Measurements from ENCODE around the gene GNB2. TPM values are rescaled to one million over a fixed set of nuclear protein-coding genes. Genes with fewer than 3 reads are reported as not detected.

GNB2 gene
- polyA plus RNA-seq, 1 experiment, result 68.4 TPM

GRCh38 chr7:100627238-100627549 is 46.3 kb upstream of the GNB2 start:
- TF ChIP-seq, protein P1, sequence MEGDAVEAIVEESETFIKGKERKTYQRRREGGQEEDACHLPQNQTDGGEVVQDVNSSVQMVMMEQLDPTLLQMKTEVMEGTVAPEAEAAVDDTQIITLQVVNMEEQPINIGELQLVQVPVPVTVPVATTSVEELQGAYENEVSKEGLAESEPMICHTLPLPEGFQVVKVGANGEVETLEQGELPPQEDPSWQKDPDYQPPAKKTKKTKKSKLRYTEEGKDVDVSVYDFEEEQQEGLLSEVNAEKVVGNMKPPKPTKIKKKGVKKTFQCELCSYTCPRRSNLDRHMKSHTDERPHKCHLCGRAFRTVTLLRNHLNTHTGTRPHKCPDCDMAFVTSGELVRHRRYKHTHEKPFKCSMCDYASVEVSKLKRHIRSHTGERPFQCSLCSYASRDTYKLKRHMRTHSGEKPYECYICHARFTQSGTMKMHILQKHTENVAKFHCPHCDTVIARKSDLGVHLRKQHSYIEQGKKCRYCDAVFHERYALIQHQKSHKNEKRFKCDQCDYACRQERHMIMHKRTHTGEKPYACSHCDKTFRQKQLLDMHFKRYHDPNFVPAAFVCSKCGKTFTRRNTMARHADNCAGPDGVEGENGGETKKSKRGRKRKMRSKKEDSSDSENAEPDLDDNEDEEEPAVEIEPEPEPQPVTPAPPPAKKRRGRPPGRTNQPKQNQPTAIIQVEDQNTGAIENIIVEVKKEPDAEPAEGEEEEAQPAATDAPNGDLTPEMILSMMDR (IDR thresholded peaks at IDR 0.05; ENCODE audit: low read depth, low read length), result no peak
- Histone ChIP-seq H3K27ac (ENCODE audit: low read depth, low read length) (no peak overlapping the region), H3K9me3 (ENCODE audit: control insufficient read depth, insufficient read depth, low read length) (no peaks in the 10 kb centered on the region), H3K4me3 (ENCODE audit: low read depth, low read length) (no peak overlapping the region), H3K27me3 (ENCODE audit: control insufficient read depth, insufficient read depth, low read length) (no peaks in the 10 kb centered on the region)
- ChIA-PET POLR2A (interaction anchor here (1.2 to 1.5 kb wide), 2 partner anchors 15 to 41 kb away, joined by 3 to 7 read pairs; partner anchors contain the start of genes FBXO24, LRCH4 and MOSPD3), CTCF (interaction anchor here (1.0 to 1.3 kb wide), 2 partner anchors 17 to 99 kb away, joined by 3 read pairs; no protein-coding TSS in a partner anchor)
- no peak for DNase-seq (ENCODE audit: low read depth, low spot score)

GRCh38 chr7:100629117-100629716 is 44.3 kb upstream of the GNB2 start:
- peaks cover 9% of the 10 kb centered on the region for H3K27me3 ChIP-seq (ENCODE audit: control insufficient read depth, insufficient read depth, low read length)
- TF ChIP-seq, protein P1 (IDR thresholded peaks at IDR 0.05; ENCODE audit: low read depth, low read length), result peak; percentile 30
- ChIA-PET POLR2A (no interaction called here), CTCF (interaction anchor here (0.6 kb wide), 1 partner anchor 187 kb away, joined by 3 read pairs; no protein-coding TSS in a partner anchor)
- no peak overlapping the region for H3K27ac ChIP-seq (ENCODE audit: low read depth, low read length)
- no peaks in the 10 kb centered on the region for H3K9me3 ChIP-seq (ENCODE audit: control insufficient read depth, insufficient read depth, low read length)
- no peak for DNase-seq (ENCODE audit: low read depth, low spot score)
- no peak overlapping the region for H3K4me3 ChIP-seq (ENCODE audit: low read depth, low read length)

DNA sequence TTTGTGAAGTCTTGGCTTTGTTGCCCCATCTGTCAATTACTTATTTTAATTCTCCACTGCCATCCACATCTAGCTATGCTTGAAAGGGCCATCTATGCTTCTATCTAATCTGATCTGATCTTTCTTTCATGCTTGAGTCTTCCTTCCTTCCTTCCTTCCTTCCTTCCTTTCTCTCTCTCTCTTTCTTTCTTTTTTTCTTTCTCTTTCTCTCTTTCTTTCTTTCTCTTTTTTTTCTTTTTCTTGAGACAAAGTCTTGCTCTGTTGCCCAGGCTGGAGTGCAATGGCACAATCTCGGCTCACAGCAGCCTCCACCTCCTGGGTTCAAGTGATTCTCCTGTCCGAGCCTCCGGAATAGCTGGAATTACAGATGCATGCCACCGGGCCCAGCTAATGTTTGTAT is 43.5 kb upstream of the GNB2 start:
- Histone ChIP-seq H3K9me3 (ENCODE audit: control insufficient read depth, insufficient read depth, low read length) (no peaks in the 10 kb centered on the region), H3K27me3 (ENCODE audit: control insufficient read depth, insufficient read depth, low read length) (peaks cover 16% of the 10 kb centered on the region), H3K4me3 (ENCODE audit: low read depth, low read length) (no peak overlapping the region), H3K27ac (ENCODE audit: low read depth, low read length) (no peak overlapping the region)
- CTCF ChIA-PET, result interaction anchor here (0.6 kb wide), 1 partner anchor 186 kb away, joined by 3 read pairs; no protein-coding TSS in a partner anchor
- TF ChIP-seq, protein P1 (IDR thresholded peaks at IDR 0.05; ENCODE audit: low read depth, low read length), result no peak
- no peak for DNase-seq (ENCODE audit: low read depth, low spot score)
- POLR2A ChIA-PET, result no interaction called here

DNA sequence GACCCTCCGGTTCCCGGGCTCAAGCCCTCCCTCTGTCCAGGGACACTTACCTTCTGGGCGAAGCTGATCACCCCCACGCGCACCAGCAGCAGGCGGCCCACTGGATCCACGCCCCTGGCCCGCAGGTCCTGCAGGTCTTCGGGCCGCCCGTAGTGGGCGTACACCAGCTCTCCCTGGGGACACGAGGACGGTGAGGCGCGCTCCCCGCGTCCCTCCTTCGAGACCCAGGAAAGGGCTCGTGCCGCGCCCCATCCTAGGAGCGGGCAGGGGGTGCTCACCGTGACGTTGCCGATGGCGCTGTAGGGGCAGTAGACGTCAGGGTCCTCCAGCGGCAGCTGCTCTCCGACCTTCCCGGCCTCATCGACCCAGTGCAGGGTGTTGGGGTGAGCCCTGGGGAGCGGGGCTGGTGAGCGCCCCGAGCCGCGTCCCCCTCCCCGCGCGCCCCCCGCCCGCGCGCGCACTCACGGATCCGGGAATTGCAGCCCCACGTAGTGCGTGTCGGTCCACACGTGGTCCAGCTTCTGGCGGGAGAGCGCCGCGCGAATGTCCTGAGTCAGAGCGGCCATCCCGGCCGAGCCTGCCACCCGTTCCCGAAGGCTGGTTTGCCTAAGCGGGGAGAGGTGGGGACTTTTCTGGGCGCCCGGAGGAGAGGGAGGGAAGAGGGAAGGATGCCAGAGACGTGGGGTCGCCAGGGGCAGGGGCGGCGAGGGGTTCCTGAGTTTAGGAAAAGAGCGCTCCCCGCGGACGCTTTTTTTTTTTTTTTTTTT is 40.4 kb upstream of the GNB2 start:
- peak overlapping the region; percentile 49 for H3K4me3 ChIP-seq (ENCODE audit: low read depth, low read length)
- no peak overlapping the region for H3K27ac ChIP-seq (ENCODE audit: low read depth, low read length)
- ChIA-PET POLR2A (interaction anchor here (0.6 to 1.2 kb wide), 4 partner anchors 9 to 47 kb away, joined by 3 to 8 read pairs (median 6); partner anchors contain the start of genes FBXO24, LRCH4, MOSPD3 and PCOLCE), CTCF (interaction anchor here (0.6 to 1.5 kb wide), 4 partner anchors 14 to 44 kb away, joined by 3 to 4 read pairs (median 3); partner anchors contain the start of genes MOSPD3 and PCOLCE)
- TF ChIP-seq, protein P1 (IDR thresholded peaks at IDR 0.05; ENCODE audit: low read depth, low read length), result peak; percentile 44; the same call in 1 of the 2 replicates
- no peaks in the 10 kb centered on the region for H3K9me3 ChIP-seq (ENCODE audit: control insufficient read depth, insufficient read depth, low read length)
- DNase-seq (ENCODE audit: low read depth, low spot score), result no peak
- H3K27me3 ChIP-seq (ENCODE audit: control insufficient read depth, insufficient read depth, low read length), result peaks cover 17% of the 10 kb centered on the region
